ENCODE results near the gene ANKS1B. TPM values are rescaled to one million over a fixed set of nuclear protein-coding genes. Genes with fewer than 3 reads are reported as not detected.

The ANKS1B gene
- total RNA-seq, 3 donors from 2014 or later = 0.05 to 0.56 (median 0.16) TPM

DNA sequence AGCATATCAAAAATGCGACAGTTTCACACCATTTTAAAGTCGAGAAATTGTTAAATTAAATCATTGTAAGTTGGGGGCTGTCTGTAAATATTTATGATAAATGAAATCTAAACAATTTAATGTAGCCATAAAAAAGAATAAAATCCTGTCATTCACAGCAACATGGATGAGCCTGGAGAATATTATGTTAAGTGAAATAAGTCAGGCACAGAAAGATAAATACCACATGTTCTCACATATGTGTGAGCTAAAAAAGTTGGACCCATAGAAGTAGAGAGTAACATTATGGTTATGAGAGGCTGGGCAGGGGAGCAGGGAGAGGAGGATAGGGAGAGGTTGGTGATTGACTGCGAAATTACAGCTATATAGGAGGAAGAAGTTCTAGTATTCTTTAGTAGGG, 201.3 kb downstream of the ANKS1B start:
- Mint-ChIP-seq H3K9me3 (peaks cover 3% of the 10 kb centered on the region), H3K4me3 (no peak overlapping the region), H3K27me3 (ENCODE audit: low read depth) (no peaks in the 10 kb centered on the region), H3K36me3 (ENCODE audit: insufficient read depth) (no peaks in the 10 kb centered on the region), H3K4me1 (ENCODE audit: low read depth) (no peaks in the 10 kb centered on the region)
- ATAC-seq (no peak), DNase-seq (no peak)

DNA sequence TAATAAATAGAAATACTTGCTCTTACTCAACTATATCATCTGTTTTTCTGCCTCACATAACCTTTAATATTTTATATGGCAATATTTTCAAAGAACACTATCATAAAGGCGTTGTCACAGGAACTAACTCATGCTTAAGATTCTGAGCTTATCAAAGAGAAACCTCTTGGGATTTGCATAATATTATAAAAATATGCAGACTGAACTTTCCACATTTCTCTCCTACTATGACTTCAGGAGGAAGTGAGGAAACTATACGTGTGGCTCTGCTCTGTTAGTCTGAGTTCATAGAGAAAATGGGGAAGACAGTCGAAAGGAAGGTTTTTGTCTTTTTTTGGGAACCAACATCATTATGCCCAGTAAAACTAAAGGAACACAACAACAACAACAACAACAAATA, 212.5 kb downstream of the ANKS1B start:
- no peaks in the 10 kb centered on the region for H3K27me3 Mint-ChIP-seq (ENCODE audit: low read depth)
- H3K36me3 Mint-ChIP-seq (ENCODE audit: insufficient read depth) = no peaks in the 10 kb centered on the region
- ATAC-seq (no peak), DNase-seq (no peak)
- no peaks in the 10 kb centered on the region for H3K4me1 Mint-ChIP-seq (ENCODE audit: low read depth)
- H3K9me3 Mint-ChIP-seq = peaks cover 4% of the 10 kb centered on the region
- no peak overlapping the region for H3K4me3 Mint-ChIP-seq

DNA sequence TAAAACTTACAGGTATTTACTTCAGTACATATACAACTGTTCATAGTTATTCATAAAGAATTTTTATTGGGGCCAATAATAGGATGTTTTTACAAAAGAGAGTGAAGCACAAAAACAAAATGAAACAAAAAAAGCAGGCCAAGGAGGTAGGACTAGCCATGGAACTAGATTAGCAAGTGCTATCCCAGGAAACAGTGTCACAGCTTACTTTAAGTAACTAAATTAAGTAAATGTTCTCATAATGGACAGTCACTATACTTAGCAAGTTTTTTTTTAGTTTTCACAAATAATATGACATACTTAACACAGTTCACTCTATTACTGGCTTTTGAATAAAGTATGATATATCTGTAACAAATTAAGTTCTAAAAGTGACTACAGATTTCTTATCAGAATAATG, 213.1 kb downstream of the ANKS1B start:
- H3K4me1 Mint-ChIP-seq (ENCODE audit: low read depth) = no peaks in the 10 kb centered on the region

DNA sequence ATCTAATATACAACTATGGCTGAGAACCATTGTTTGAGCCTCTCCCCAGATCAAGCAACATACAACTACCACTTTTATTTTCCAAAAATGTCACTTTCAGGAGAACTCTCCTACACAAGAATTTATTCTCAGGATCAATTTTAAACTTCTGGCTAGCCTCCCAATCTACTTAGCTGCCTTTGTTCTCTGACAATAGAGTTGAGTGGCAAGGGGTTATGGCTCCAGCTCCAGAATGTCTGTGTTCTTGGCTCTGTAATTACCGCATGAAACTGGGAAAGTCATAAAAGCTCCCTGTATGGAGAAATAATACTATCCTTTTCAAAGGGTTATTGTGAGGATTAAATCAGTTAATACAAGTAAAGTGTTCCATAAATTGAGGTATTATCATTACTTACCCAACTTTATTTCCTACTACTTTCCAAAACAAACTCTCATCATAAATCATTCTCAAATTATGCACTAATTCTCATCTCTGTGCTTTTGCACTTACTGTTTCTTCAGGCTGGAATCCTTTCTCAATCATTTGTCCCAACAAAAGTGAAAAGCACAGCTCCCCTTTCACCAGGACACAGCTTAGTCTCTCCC, 215.2 kb downstream of the ANKS1B start:
- peaks cover 4% of the 10 kb centered on the region for H3K9me3 Mint-ChIP-seq
- no peaks in the 10 kb centered on the region for H3K4me1 Mint-ChIP-seq (ENCODE audit: low read depth)
- H3K27me3 Mint-ChIP-seq (ENCODE audit: low read depth) = no peaks in the 10 kb centered on the region
- no peak for ATAC-seq
- H3K4me3 Mint-ChIP-seq = no peak overlapping the region
- no peaks in the 10 kb centered on the region for H3K36me3 Mint-ChIP-seq (ENCODE audit: insufficient read depth)
- no peak for DNase-seq

More for the DNA sequence above, 213.1 kb downstream of the ANKS1B start:
- Mint-ChIP-seq H3K4me3 (no peak overlapping the region), H3K9me3 (peaks cover 4% of the 10 kb centered on the region), H3K27me3 (ENCODE audit: low read depth) (no peaks in the 10 kb centered on the region), H3K36me3 (ENCODE audit: insufficient read depth) (no peaks in the 10 kb centered on the region)
- no peak for DNase-seq
- no peak for ATAC-seq

DNA sequence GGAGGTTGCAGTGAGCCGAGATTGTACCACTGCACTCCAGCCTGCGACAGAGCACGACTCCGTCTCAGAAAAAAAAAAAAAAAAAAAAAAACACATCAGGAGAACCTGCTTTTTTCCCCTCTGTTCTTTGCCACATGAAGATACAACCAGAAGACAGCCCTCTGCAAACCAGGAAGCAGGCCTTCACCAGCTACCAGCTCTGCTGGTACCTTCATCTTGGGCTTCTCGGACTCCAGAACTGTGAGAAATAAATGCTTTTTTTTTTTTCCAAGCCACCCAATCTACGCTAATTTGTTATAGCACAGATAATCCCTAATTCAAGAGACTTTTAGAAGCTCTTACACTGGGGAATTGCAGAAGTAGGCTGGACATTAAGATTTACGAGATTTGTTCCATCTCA, 216.0 kb downstream of the ANKS1B start:
- H3K4me1 Mint-ChIP-seq (ENCODE audit: low read depth) = no peaks in the 10 kb centered on the region
- no peak overlapping the region for H3K4me3 Mint-ChIP-seq
- peaks cover 4% of the 10 kb centered on the region for H3K9me3 Mint-ChIP-seq
- ATAC-seq = no peak
- no peaks in the 10 kb centered on the region for H3K27me3 Mint-ChIP-seq (ENCODE audit: low read depth)
- no peak for DNase-seq
- H3K36me3 Mint-ChIP-seq (ENCODE audit: insufficient read depth) = no peaks in the 10 kb centered on the region

DNA sequence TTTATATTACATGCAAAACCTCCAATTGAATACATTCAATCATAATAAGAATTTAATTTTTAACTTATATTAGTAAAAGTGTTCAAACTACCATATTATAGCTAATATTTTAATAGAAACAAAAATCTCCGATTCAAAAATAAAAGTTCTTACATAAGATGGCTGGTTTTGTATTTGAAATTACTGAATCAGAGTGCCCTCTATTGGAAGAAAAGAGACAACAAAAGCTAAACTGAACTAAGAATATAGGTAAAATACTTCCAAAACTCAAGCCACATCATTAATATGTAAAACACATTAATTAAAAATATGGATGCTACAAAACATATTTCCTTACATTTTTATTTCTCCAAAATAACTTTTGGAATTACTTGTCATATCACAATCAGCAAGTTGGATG, 216.9 kb downstream of the ANKS1B start:
- Mint-ChIP-seq H3K4me3 (no peak overlapping the region), H3K27me3 (ENCODE audit: low read depth) (no peaks in the 10 kb centered on the region), H3K36me3 (ENCODE audit: insufficient read depth) (no peaks in the 10 kb centered on the region), H3K9me3 (peaks cover 4% of the 10 kb centered on the region), H3K4me1 (ENCODE audit: low read depth) (no peaks in the 10 kb centered on the region)
- DNase-seq (no peak), ATAC-seq (no peak)

DNA sequence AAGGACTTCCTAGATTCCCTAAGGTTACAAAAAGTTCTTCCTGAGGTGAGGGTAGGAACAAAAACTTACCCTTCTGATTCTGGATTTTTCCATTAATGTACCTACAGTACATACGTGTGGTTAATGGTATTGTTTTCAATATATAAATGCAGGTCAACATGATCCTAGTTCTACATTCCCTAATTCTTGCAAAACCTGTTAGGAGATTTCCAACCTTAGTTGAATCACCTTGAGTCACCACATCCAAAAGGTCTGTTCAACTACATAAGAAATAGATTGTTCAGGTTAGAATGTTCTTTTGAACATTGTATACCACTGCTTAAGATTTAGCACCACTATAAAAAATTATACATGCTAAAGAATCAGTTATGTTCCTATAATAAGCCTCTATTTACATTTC, 218.3 kb downstream of the ANKS1B start:
- DNase-seq (no peak), ATAC-seq (no peak)
- peaks cover 4% of the 10 kb centered on the region for H3K9me3 Mint-ChIP-seq
- no peaks in the 10 kb centered on the region for H3K36me3 Mint-ChIP-seq (ENCODE audit: insufficient read depth)
- H3K4me1 Mint-ChIP-seq (ENCODE audit: low read depth) = no peaks in the 10 kb centered on the region
- no peaks in the 10 kb centered on the region for H3K27me3 Mint-ChIP-seq (ENCODE audit: low read depth)
- no peak overlapping the region for H3K4me3 Mint-ChIP-seq

DNA sequence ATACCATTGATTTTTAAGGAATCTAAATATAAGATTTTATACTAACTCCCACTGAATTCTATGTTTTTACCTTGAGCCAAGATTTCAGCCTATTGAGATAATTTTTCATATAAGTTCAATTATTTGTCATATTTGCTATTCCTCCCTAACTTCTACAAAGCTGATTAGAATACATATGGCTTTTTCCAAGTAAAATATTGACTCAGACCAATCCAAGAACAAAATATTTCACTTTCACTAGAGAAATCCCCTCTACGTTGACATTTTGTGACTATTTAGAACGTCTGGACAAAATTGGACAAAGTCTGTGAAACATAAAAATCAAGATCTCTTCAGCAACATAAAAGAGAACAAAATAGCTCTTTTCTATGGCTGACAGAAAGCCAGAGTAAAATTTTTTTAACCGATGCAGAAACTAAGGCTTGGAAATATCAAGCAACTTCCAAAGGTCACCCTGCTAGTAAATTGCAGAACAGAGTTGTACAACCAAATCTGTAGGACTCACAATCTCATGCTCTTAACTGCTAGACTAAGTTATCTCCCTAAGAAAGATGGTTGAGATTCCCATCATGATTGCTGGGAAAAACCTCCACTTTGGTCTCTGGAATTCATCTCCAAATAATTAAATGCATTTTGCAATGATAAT, 219.1 kb downstream of the ANKS1B start:
- H3K9me3 Mint-ChIP-seq = peaks cover 4% of the 10 kb centered on the region
- no peaks in the 10 kb centered on the region for H3K36me3 Mint-ChIP-seq (ENCODE audit: insufficient read depth)
- no peak overlapping the region for H3K4me3 Mint-ChIP-seq
- no peak for ATAC-seq
- DNase-seq = no peak
- H3K4me1 Mint-ChIP-seq (ENCODE audit: low read depth) = no peaks in the 10 kb centered on the region
- no peaks in the 10 kb centered on the region for H3K27me3 Mint-ChIP-seq (ENCODE audit: low read depth)

DNA sequence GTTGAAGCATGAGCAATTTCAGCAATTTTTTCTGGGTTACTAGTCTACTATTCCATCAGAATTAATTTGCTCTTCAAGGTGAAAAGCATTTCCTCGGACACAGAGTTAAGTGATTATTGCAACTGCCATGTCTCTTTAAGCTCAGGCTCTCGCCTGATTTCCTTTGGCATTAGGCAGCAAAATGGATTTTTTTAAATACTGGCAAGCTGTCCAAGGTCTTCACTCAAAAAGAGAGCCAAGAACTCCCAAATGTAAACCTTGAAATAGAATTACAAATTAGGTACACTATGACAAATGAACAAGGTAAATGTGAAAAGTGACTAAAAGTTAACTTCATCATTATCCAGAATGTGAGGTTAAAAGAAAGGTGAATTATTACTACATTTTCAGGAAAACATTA, 225.3 kb downstream of the ANKS1B start:
- ATAC-seq (no peak), DNase-seq (no peak)
- H3K36me3 Mint-ChIP-seq (ENCODE audit: insufficient read depth) = no peaks in the 10 kb centered on the region
- no peaks in the 10 kb centered on the region for H3K27me3 Mint-ChIP-seq (ENCODE audit: low read depth)
- no peak overlapping the region for H3K4me3 Mint-ChIP-seq
- H3K4me1 Mint-ChIP-seq (ENCODE audit: low read depth) = no peaks in the 10 kb centered on the region
- H3K9me3 Mint-ChIP-seq = peaks cover 4% of the 10 kb centered on the region

DNA sequence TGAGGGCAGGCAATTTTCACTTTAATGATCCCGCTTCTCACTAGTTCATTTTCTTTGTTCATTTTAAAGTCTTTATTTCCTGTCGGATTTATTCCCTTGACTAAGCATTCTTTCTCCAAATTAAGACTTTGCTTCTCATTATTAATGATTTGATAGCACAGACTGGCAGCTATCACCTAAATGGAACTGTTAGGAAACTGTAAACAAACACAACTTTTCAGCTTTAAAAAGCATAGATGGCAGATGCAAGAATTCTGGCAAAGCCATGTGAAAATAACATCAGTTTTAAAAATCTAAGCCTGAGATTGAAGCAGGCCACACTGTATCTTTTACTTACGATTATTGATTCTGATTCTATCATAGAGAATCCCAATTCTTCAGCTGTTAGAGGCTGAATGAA, 225.7 kb downstream of the ANKS1B start:
- no peak for DNase-seq
- no peak for ATAC-seq
- H3K27me3 Mint-ChIP-seq (ENCODE audit: low read depth) = no peaks in the 10 kb centered on the region
- no peak overlapping the region for H3K4me3 Mint-ChIP-seq
- H3K9me3 Mint-ChIP-seq = peaks cover 9% of the 10 kb centered on the region
- H3K36me3 Mint-ChIP-seq (ENCODE audit: insufficient read depth) = no peaks in the 10 kb centered on the region
- no peaks in the 10 kb centered on the region for H3K4me1 Mint-ChIP-seq (ENCODE audit: low read depth)

DNA sequence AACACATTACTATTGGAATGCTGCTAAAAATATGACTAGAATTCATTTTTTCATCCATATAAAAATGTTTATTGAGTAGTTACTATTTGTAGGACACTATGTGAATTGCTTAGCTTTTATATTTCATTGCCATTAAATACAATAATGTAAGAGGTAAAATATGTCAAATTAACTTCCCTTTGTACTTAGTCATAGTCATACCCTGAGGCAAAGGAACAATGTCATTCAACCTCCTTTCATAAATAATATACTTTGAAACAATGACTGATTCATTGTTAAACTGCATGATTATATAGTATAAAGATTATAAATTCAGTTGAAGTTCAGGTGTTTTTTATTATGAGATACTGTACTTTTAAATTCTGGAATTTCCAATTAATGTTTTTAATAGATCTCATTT, 232.0 kb downstream of the ANKS1B start:
- Mint-ChIP-seq H3K4me3 (no peak overlapping the region), H3K9me3 (peaks cover 15% of the 10 kb centered on the region), H3K27me3 (ENCODE audit: low read depth) (no peaks in the 10 kb centered on the region), H3K36me3 (ENCODE audit: insufficient read depth) (no peaks in the 10 kb centered on the region), H3K4me1 (ENCODE audit: low read depth) (no peaks in the 10 kb centered on the region)
- ATAC-seq (no peak), DNase-seq (no peak)

DNA sequence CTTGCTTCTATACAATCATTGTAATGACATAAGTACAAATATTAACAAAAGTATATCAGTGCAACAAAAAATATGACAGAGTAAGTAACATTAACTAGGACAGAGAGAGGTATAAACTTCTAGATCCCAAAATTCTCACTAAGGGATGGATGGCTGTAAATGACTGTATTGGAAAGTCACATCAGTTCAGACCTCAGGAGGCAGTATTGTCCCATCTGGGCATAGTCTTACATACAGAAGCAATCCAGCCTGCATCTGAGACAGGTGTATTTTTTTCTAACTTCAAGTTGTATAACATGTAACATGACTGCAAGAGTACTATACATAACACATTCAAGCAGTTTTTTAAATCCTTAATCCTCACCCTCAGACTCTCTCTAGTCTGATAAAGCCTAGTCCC, 238.2 kb downstream of the ANKS1B start:
- H3K4me3 Mint-ChIP-seq = no peak overlapping the region
- DNase-seq = no peak
- H3K36me3 Mint-ChIP-seq (ENCODE audit: insufficient read depth) = no peaks in the 10 kb centered on the region
- H3K27me3 Mint-ChIP-seq (ENCODE audit: low read depth) = no peaks in the 10 kb centered on the region
- no peak for ATAC-seq
- H3K4me1 Mint-ChIP-seq (ENCODE audit: low read depth) = no peaks in the 10 kb centered on the region
- H3K9me3 Mint-ChIP-seq = no peaks in the 10 kb centered on the region

DNA sequence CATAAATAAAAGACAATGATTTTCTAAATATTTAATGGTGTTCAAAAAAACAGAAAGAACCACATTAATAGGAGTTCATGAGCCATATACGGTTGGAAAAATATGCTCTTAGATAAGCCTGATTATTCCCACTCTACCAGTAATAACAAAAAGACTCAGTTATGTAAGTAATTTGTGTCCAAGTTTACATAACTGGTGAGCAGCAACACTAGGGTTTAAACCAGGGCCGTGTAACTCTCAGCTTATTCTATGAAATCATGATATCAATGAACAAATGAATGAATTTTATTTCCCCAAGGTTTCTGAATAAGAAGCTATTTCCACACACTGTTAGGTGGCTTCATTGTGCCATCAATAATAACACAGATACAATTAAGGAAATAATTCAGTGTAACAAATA, 238.8 kb downstream of the ANKS1B start:
- Mint-ChIP-seq H3K9me3 (no peaks in the 10 kb centered on the region), H3K36me3 (ENCODE audit: insufficient read depth) (no peaks in the 10 kb centered on the region), H3K27me3 (ENCODE audit: low read depth) (no peaks in the 10 kb centered on the region), H3K4me3 (no peak overlapping the region), H3K4me1 (ENCODE audit: low read depth) (no peaks in the 10 kb centered on the region)
- DNase-seq (no peak), ATAC-seq (no peak)

DNA sequence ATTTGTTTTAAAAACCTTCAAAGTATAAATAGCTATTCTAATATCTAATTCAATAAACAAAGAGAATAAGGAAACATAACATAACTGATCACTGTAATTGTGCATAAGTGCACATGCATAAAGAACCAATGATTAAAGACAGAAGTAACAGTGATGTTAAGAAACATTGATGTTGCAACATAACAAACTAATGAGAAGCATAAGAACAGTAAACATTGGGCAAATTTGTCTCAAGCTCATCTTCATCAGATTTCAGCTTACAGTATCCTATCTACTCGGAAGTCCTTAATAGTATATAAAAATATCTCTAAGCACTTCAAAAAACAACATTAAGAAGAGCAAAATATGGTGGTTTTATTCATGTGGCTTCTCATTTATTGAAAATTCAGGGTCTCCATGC, 239.6 kb downstream of the ANKS1B start:
- no peak overlapping the region for H3K4me3 Mint-ChIP-seq
- no peaks in the 10 kb centered on the region for H3K4me1 Mint-ChIP-seq (ENCODE audit: low read depth)
- no peaks in the 10 kb centered on the region for H3K9me3 Mint-ChIP-seq
- no peaks in the 10 kb centered on the region for H3K27me3 Mint-ChIP-seq (ENCODE audit: low read depth)
- DNase-seq = no peak
- no peaks in the 10 kb centered on the region for H3K36me3 Mint-ChIP-seq (ENCODE audit: insufficient read depth)
- no peak for ATAC-seq

DNA sequence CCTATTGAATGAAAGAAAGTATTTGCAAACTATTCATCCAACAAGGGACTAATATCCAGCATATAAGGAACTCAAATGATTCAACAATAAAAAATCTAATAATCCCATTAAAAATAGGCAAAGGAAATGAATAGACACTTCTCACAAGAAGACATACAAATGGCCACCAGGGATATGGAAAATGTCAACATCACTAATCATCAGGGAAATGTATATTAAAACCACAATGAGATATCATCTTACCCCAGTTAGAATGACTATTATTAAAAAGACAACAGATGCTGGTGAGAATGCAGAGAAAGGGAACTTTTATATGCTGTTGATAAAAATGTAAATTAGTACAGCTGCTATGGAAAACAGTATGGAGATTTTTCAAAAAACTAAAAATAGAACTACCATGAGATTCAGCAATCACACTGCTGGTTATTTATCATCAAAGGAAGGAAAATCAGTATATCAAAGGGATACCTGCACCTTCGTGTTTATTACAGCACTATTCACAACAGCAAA, 247.9 kb downstream of the ANKS1B start:
- H3K4me3 Mint-ChIP-seq = no peak overlapping the region
- H3K9me3 Mint-ChIP-seq = peaks cover 5% of the 10 kb centered on the region
- no peaks in the 10 kb centered on the region for H3K36me3 Mint-ChIP-seq (ENCODE audit: insufficient read depth)
- DNase-seq (no peak), ATAC-seq (no peak)
- no peaks in the 10 kb centered on the region for H3K4me1 Mint-ChIP-seq (ENCODE audit: low read depth)
- no peaks in the 10 kb centered on the region for H3K27me3 Mint-ChIP-seq (ENCODE audit: low read depth)
